ENCODE data around the gene COX7B.
"Not testable (repeated sequence)": the region's sequence is repeated elsewhere in the genome, so short reads cannot be mapped to it uniquely, and the experiment has no call there.

The COX7B gene

GRCh38 chrX:77899081-77899828 is at the start of gene COX7B:
Gene COX7B, plus strand, starts transcription at chrX:77899468. Its CDS starts 86 bp downstream, at chrX:77899554.
- DNase-seq = peak; percentile 36 to 41

GRCh38 chrX:77875372-77875771 is 23.9 kb upstream of the COX7B start:
- DNase-seq = no peak

DNA sequence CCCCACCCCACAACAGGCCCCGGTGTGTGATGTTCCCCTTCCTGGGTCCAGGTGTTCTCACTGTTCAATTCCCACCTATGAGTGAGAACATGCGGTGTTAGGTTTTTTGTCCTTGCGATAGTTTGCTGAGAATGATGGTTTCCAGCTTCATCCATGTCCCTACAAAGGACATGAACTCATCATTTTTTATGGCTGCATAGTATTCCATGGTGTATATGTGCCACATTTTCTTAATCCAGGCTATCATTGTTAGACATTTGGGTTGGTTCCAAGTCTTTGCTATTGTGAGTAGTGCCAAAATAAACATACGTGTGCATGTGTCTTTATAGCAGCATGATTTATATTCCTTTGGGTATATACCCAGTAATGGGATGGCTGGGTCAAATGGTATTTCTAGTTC is 17.9 kb upstream of the COX7B start:
- DNase-seq = not testable (repeated sequence)

- DNase-seq = no peak
These were observed 6.4 kb upstream of the COX7B start for GRCh38 chrX:77892887-77893286.

DNA sequence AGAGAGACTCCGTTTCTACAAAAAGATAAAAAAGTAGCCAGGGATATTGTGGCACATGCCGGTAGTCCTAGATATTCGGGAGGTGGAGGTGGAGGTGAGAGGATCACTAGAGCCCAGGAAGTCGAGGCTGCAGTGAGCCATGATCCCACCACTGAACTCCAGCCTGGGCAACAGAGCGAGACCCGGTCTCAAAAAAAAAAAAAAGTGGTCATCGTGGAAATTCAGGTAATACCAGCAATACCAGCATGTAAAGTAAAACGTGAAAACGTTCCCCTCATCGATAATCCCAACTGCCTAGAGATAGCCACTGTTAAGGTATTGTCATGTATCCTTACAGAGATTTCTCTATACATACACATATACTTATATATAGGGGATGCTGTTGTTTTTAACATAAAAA is 5.6 kb upstream of the COX7B start:
- no peak for DNase-seq

GRCh38 chrX:77894921-77895886 is 4.1 kb upstream of the COX7B start, which contains the start of gene MAGT1:
Gene MAGT1, minus strand, starts transcription at chrX:77895435. Its CDS starts 25 bp downstream, at chrX:77895410.
- peak; percentile 68 to 72 for DNase-seq

- no peak for DNase-seq
These were observed 1.4 kb downstream of the COX7B start for GRCh38 chrX:77900688-77901087.

DNA sequence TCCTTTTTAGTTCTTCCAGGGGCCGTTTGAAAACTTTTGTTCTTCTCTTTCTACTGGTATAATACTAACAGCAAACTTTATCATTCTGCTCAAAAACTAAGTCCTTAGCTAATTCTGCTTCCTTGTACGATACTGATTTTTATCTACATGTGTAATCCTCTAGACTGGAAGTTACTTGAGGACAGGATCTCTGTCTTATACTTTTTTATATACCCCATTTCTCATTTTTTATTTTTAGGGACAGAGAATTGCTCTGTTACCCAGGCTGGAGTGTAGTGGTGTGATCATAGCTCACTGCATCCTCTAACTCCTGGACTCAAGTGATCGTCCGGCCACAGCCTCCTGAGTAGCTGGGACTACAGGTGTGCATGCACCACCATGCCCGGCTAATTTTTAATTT is 2.2 kb downstream of the COX7B start:
- no peak for DNase-seq

- DNase-seq = peak; percentile 75 to 81
These were observed 11.0 kb downstream of the COX7B start, which contains the start of gene ATP7A for GRCh38 chrX:77910108-77910840. Gene ATP7A, plus strand, starts transcription at chrX:77910693. Its CDS starts 60,949 bp downstream, at chrX:77971642.

GRCh38 chrX:77917294-77917933 is 18.1 kb downstream of the COX7B start:
- DNase-seq = no peak

DNA sequence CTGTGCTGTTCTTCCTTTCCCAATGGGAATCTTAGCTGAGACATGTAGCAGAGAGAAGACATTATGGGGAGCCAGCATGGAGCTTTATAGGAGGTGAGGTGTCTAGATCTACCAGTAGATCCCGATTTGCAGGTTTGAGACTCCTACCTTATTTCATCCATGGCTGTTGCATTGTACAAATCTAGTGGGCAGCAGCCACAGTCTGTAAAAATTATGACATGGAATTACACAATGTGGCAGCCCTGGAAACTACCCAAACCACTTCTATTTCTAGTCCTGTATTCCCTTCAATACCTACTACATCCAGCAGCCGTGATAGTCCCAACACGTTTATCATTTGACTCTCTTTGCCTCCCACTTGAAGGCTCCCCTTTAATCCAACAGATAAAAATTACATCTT is 19.3 kb downstream of the COX7B start:
- DNase-seq = no peak

DNA sequence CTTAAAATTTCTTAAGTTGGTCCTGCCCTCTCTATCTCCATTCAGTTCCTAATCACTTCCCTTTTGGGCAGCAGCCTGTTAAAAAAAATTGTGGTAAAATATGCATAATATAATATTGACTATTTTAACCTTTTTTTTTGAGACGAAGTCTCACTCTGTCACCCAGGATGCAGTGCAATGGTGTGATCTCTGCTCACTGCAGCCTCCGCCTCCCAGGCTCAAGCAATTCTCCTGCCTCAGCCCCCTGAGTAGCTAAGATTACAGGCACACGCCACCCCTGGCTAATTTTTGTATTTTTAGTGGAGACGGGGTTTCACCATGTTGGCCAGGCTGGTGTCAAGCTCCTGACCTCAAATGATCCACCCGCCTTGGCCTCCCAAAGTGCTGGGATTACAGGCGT is 20.1 kb downstream of the COX7B start:
- not testable (repeated sequence) for DNase-seq

DNA sequence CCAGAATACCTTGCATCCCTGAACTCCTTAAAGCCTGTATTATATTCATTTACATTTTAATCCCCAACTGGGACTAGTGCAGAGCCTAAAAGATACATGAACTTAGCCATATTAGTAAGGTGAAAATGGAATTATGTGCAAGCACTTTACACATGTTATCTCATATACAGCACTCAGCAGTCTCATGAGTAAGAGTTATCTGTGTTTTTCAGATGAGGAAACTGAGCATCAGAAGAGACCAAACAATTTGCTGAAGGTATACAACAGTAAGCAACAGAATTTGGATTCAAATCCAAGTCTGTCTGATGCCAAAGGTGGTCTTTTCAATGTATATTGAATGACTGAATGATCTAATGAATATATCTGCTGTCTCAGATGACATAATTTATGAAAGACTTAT is 23.5 kb downstream of the COX7B start:
- no peak for DNase-seq

DNA sequence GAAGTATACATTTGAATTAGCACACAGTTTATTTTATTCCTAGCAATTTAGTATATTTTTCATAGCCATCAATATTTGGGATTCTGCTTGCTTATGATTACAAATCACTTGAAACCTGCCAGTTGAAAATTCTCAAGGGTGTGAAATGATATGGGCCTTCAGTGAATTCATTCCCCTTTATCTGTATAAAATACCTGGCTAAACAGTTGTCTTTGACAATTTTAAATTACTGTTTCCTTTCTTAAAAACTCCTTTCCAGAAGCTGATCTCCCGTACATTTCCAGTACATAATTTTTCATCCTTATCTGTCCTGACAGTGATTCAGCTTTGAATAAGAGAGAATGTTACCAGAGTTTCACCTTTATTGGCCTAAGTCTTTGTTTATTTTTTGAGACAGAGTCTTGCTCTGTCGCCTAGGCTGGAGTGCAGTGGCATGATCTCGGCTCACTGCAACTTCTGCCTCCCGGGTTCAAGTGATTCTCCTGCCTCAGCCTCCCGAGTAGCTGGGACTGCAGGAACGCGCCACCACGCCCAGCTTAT is 25.1 kb downstream of the COX7B start:
- no peak for DNase-seq

DNA sequence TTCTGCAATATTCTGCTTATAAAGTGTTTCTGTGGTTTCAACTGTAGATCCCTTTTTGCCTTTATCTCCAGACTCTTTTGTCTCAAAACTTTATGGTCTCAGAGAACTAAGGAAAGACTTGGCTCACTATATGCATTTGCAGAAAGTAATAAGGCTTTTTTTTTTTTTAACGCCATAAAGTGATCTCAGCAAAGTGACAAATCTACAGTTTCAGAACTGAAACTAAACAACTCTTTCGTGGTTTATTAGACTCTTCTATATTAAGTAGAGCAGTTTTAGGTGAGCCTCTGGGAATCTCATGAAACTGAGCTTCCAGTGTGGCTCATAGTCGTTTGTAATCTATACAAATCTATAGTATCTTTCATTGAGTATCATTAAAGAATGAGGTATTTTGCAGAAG is 26.5 kb downstream of the COX7B start:
- DNase-seq = no peak

DNA sequence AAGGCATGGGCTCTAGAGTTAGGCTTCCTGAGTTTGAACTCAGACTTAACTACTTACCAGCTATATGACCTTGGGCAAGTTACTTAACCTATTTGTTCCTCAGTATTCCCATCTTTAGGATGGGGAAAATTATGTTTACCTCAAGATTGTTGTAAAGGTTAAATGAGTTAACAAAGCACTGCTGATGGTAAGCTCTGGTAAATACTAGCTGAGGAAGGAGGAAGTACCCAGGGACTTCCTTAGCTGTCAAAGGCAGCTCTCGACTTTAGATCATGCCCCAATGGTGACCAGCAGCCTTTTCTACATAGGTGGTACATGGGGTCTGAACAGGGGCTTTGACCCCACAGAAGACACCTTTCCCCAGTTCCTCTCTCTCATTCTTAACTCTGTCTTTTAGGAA is 31.3 kb downstream of the COX7B start:
- no peak for DNase-seq

GRCh38 chrX:77935886-77936285 is 36.6 kb downstream of the COX7B start:
- DNase-seq = no peak

GRCh38 chrX:77936299-77936698 is 37.0 kb downstream of the COX7B start:
- DNase-seq = no peak

DNA sequence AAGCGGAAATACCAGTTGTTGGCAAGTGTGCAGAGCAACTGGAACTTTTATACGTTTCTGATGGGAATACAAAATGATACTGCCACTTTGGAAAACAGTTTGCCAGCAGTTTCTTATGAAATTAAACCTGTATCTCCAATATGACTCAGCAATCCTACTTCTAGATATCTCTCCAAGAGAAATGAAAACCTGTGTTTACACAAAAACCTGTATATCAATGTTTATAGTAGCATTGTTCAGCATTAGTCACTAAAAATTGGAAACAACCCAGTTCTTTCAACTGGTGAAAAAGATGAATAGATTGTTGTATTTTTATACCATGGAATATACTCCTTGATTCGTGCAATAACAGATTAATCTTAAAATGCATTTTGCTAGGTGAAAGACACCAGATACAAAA is 38.0 kb downstream of the COX7B start:
- no peak for DNase-seq

DNA sequence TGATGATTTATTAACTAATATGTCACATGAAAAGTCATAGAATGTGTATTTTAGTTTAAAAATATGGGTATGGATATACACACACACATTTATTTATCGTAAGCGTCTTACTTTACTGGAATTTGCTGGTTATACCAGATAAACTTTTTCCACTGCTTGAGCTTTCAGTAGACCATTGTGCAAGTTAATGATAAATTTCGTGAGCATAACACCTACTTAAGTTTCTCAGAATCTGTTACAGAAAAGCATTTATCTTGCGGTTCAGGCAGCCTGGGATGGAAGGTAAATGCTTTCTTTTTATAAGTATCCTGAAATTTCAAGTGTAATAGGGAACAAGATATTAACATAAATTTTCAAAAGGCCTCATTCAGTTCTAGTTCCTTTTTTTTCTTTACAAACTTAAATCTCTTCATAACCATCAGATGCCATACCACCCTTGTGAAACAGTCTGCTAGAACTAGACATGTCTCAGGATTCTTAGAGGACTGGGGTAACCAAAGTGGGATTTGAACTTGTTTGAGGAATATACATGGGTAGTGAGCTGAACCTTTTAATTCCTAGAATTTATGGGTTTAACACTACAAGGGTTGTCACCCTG is 38.9 kb downstream of the COX7B start:
- DNase-seq = no peak

DNA sequence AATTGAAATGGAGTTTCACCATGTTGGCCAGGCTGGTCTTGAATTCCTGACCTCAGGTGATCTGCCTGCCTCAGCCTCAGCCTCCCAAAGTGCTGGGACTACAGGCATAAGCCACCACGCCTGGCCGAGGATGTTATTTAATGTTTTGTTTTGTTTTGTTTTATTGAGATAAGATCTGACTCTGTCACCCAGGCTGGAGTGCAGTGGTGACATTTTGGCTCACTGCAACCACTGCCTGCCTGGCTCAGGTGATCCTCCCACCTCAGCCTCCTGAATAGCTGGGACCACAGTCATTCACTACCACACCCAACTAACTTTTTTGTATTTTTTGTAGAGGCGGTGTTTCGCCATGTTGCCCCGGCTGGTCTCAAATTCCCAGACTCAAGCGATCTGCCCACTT is 45.8 kb downstream of the COX7B start:
- not testable (repeated sequence) for DNase-seq
